ENCODE measurements around the gene EMC10. TPM values are rescaled to one million over a fixed set of nuclear protein-coding genes. Genes with fewer than 3 reads are reported as not detected.

Gene EMC10
- total RNA-seq, 1 donor from 2014 or later = 103 TPM

- ATAC-seq = no peak
- Histone ChIP-seq H3K27ac (no peak overlapping the region), H3K9me3 (no peaks in the 10 kb centered on the region), H3K36me3 (no peaks in the 10 kb centered on the region), H3K27me3 (peaks cover 15% of the 10 kb centered on the region), H3K4me1 (no peaks in the 10 kb centered on the region), H3K4me3 (no peak overlapping the region)
- TF ChIP-seq, protein P1, sequence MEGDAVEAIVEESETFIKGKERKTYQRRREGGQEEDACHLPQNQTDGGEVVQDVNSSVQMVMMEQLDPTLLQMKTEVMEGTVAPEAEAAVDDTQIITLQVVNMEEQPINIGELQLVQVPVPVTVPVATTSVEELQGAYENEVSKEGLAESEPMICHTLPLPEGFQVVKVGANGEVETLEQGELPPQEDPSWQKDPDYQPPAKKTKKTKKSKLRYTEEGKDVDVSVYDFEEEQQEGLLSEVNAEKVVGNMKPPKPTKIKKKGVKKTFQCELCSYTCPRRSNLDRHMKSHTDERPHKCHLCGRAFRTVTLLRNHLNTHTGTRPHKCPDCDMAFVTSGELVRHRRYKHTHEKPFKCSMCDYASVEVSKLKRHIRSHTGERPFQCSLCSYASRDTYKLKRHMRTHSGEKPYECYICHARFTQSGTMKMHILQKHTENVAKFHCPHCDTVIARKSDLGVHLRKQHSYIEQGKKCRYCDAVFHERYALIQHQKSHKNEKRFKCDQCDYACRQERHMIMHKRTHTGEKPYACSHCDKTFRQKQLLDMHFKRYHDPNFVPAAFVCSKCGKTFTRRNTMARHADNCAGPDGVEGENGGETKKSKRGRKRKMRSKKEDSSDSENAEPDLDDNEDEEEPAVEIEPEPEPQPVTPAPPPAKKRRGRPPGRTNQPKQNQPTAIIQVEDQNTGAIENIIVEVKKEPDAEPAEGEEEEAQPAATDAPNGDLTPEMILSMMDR (IDR thresholded peaks at IDR 0.05) = no peak
- intact Hi-C loops (cut with DNase I) = no loop called here
- no peak for DNase-seq
Measured at GRCh38 chr19:50457300-50457699, 19.0 kb upstream of the EMC10 start.

DNA sequence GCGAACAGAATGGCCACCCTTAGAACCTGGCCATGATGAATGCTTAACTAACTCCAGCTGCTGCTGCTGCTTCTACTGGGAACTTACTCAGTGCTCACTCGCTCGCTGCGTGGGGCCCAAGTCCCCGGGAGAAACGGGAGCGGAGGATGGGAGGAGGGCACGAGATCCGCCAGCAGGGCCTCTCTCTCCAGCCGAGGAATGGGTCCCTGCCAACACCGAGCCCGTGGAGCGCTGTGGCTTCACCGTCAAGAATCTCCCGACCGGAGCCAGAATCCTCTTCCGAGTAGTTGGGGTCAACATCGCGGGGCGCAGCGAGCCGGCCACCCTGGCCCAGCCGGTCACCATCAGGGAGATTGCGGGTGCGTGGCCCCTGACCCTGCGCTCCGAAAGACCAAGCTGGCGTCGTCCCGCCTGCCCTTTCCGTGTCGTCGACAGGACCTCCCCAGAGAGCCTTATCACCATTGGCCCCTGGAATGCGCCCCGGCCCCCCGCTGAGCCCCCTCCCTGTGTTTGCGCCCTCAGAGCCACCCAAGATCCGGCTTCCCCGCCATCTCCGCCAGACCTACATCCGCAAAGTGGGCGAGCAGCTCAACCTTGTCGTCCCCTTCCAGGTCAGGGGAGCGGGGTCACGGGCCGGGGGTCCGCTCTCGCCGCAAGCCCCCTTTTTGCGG is 17.8 kb upstream of the EMC10 start:
- H3K36me3 ChIP-seq = no peaks in the 10 kb centered on the region
- intact Hi-C loops (cut with DNase I) = no loop called here
- H3K27ac ChIP-seq = no peak overlapping the region
- ATAC-seq (no peak), DNase-seq (no peak)
- TF ChIP-seq, protein P1 (IDR thresholded peaks at IDR 0.05) = no peak
- H3K9me3 ChIP-seq = no peaks in the 10 kb centered on the region
- H3K27me3 ChIP-seq = peaks cover 15% of the 10 kb centered on the region
- no peaks in the 10 kb centered on the region for H3K4me1 ChIP-seq
- no peak overlapping the region for H3K4me3 ChIP-seq

GRCh38 chr19:50459067-50459456 is 17.2 kb upstream of the EMC10 start:
- DNase-seq = no peak
- TF ChIP-seq, protein P1 (IDR thresholded peaks at IDR 0.05) = no peak
- intact Hi-C loops (cut with DNase I) = no loop called here
- Histone ChIP-seq H3K4me3 (no peak overlapping the region), H3K27ac (no peak overlapping the region), H3K4me1 (no peaks in the 10 kb centered on the region), H3K9me3 (no peaks in the 10 kb centered on the region), H3K27me3 (peaks cover 15% of the 10 kb centered on the region), H3K36me3 (no peaks in the 10 kb centered on the region)
- no peak for ATAC-seq

GRCh38 chr19:50459638-50460037 is 16.7 kb upstream of the EMC10 start:
- intact Hi-C loops (cut with DNase I) = no loop called here
- TF ChIP-seq, protein P1 (IDR thresholded peaks at IDR 0.05) = no peak
- Histone ChIP-seq H3K4me3 (no peak overlapping the region), H3K27ac (no peak overlapping the region), H3K9me3 (no peaks in the 10 kb centered on the region), H3K27me3 (peaks cover 15% of the 10 kb centered on the region), H3K4me1 (no peaks in the 10 kb centered on the region), H3K36me3 (no peaks in the 10 kb centered on the region)
- DNase-seq (no peak), ATAC-seq (no peak)

- intact Hi-C loops (cut with DNase I) = no loop called here
- Histone ChIP-seq H3K9me3 (no peaks in the 10 kb centered on the region), H3K27ac (no peak overlapping the region), H3K4me1 (no peaks in the 10 kb centered on the region), H3K36me3 (no peaks in the 10 kb centered on the region), H3K27me3 (peaks cover 15% of the 10 kb centered on the region), H3K4me3 (no peak overlapping the region)
- TF ChIP-seq, protein P1 (IDR thresholded peaks at IDR 0.05) = no peak
- DNase-seq (no peak), ATAC-seq (no peak)
Measured at GRCh38 chr19:50460161-50460765, 16.0 kb upstream of the EMC10 start.

Measured in upper lobe of right lung (tissue), 1 donor.